Mesothelial cell of epicardium (in vitro differentiated cells): ENCODE measurements around the gene PDE4B. TPM values are rescaled to one million over a fixed set of nuclear protein-coding genes. Genes with fewer than 3 reads are reported as not detected.
A peak's percentile ranks its signal among the peaks of the same experiment; 100 is the strongest.
"Not testable (repeated sequence)": the region's sequence is repeated elsewhere in the genome, so short reads cannot be mapped to it uniquely, and the experiment has no call there.

Source experiments
- DNase-seq, 2 experiments: peaks; one replicate each; pipeline ENCODE4 v3.0.0; 2021; ENCODE audit warnings: low spot score in 2 of 2; ENCODE audit not compliant: unreplicated experiment in 2 of 2
- H3K27ac Mint-ChIP-seq: 2 replicates; pipeline ENCODE4 v1.8.0; 2021; ENCODE audit warnings: mixed read lengths
- H3K27me3 Mint-ChIP-seq: 2 replicates; pipeline ENCODE4 v1.8.0; 2021; ENCODE audit warnings: low read depth, mixed read lengths
- H3K36me3 Mint-ChIP-seq: 2 replicates; pipeline ENCODE4 v1.8.0; 2021; ENCODE audit warnings: mixed read lengths
- H3K4me1 Mint-ChIP-seq: 2 replicates; pipeline ENCODE4 v1.8.0; 2021; ENCODE audit warnings: mixed read lengths
- H3K4me3 Mint-ChIP-seq: 2 replicates; pipeline ENCODE4 v1.8.0; 2021; ENCODE audit warnings: mild to moderate bottlenecking, moderate library complexity, mixed read lengths
- H3K9me3 Mint-ChIP-seq: 2 replicates; pipeline ENCODE4 v1.8.0; 2021; ENCODE audit warnings: mixed read lengths
- CTCF ChIP-seq: fragments of 200-600 bp; sonication (generic); IDR thresholded peaks from one replicate; pipeline ENCODE4 v1.5.0; 2021; ENCODE audit warnings: antibody characterized with exemption; ENCODE audit not compliant: unreplicated experiment
- total RNA-seq: library from RNA; stranded (reverse); gene quantifications from 3 replicates; pipeline ENCODE4 v1.2.1, GENCODE V29; 2021

Gene PDE4B
- total RNA-seq, 1 donor from 2014 or later, result 22.3 TPM

- TF ChIP-seq CTCF, result no peak
- peaks cover 21% of the 10 kb centered on the region for H3K9me3 Mint-ChIP-seq
- no peak for DNase-seq
- H3K27ac Mint-ChIP-seq, result no peak overlapping the region
- no peaks in the 10 kb centered on the region for H3K36me3 Mint-ChIP-seq
- H3K4me1 Mint-ChIP-seq, result peaks cover 25% of the 10 kb centered on the region
- H3K27me3 Mint-ChIP-seq, result no peaks in the 10 kb centered on the region
- no peak overlapping the region for H3K4me3 Mint-ChIP-seq
Observed at GRCh38 chr1:66320231-66320630, 527.5 kb downstream of the PDE4B start.

- H3K27ac Mint-ChIP-seq, DNase-seq, H3K4me3 Mint-ChIP-seq, H3K27me3 Mint-ChIP-seq, H3K4me1 Mint-ChIP-seq, H3K36me3 Mint-ChIP-seq: not testable (repeated sequence)
- H3K9me3 Mint-ChIP-seq, result peaks cover 21% of the 10 kb centered on the region
Observed at GRCh38 chr1:66322462-66322861, 529.8 kb downstream of the PDE4B start.

GRCh38 chr1:66323958-66324625 lies 531.4 kb downstream of the PDE4B start:
- H3K27me3 Mint-ChIP-seq, result no peaks in the 10 kb centered on the region
- no peaks in the 10 kb centered on the region for H3K36me3 Mint-ChIP-seq
- H3K4me3 Mint-ChIP-seq, result no peak overlapping the region
- peak overlapping the region; percentile 54 for H3K27ac Mint-ChIP-seq
- H3K9me3 Mint-ChIP-seq, result peaks cover 21% of the 10 kb centered on the region
- DNase-seq, result no peak
- TF ChIP-seq CTCF, result no peak
- peaks cover 9% of the 10 kb centered on the region for H3K4me1 Mint-ChIP-seq

- TF ChIP-seq CTCF, result no peak
- peaks cover 16% of the 10 kb centered on the region for H3K4me1 Mint-ChIP-seq
- DNase-seq, result no peak
- H3K36me3 Mint-ChIP-seq, result no peaks in the 10 kb centered on the region
- no peak overlapping the region for H3K4me3 Mint-ChIP-seq
- H3K27me3 Mint-ChIP-seq, result no peaks in the 10 kb centered on the region
- H3K9me3 Mint-ChIP-seq, result peaks cover 21% of the 10 kb centered on the region
- no peak overlapping the region for H3K27ac Mint-ChIP-seq
Observed at GRCh38 chr1:66325594-66326380, 533.1 kb downstream of the PDE4B start.

GRCh38 chr1:66326867-66327266 lies 534.2 kb downstream of the PDE4B start:
- H3K4me1 Mint-ChIP-seq, result peaks cover 24% of the 10 kb centered on the region
- no peaks in the 10 kb centered on the region for H3K27me3 Mint-ChIP-seq
- H3K9me3 Mint-ChIP-seq, result peaks cover 14% of the 10 kb centered on the region
- no peak overlapping the region for H3K27ac Mint-ChIP-seq
- no peaks in the 10 kb centered on the region for H3K36me3 Mint-ChIP-seq
- H3K4me3 Mint-ChIP-seq, result no peak overlapping the region
- TF ChIP-seq CTCF, result no peak
- DNase-seq, result no peak

- no peak for TF ChIP-seq CTCF
- peaks cover 31% of the 10 kb centered on the region for H3K4me1 Mint-ChIP-seq
- H3K27ac Mint-ChIP-seq, result no peak overlapping the region
- H3K4me3 Mint-ChIP-seq, result no peak overlapping the region
- peaks cover 7% of the 10 kb centered on the region for H3K9me3 Mint-ChIP-seq
- no peaks in the 10 kb centered on the region for H3K36me3 Mint-ChIP-seq
- no peak for DNase-seq
- H3K27me3 Mint-ChIP-seq, result no peaks in the 10 kb centered on the region
Observed at GRCh38 chr1:66327588-66327987, 534.9 kb downstream of the PDE4B start.
